ENCODE measurements around the gene HAUS5. TPM values are rescaled to one million over a fixed set of nuclear protein-coding genes. Genes with fewer than 3 reads are reported as not detected.

HAUS5 gene
- total RNA-seq, 1 donor from 2014 or later = 36.1 TPM

DNA sequence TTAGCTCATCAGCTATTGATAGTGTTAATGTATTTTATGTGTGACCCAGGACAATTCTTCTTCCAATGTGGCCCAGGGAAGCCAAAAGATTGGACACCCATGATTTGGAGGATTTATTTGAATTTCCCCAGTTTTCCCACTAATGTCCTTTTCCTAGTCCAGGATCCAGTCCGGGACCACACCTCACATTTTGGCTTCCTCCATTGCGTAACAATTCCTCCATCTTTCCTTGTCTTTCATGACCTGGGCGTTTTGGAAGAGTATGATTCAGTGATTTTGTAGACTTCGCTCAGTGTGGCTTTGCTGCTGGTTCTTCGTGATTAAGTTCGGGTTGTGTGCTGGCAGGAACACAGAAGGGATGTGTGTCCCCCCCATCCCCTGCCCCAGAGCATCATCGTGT lies 45.8 kb upstream of the HAUS5 start:
- intact Hi-C loops (cut with micrococcal nuclease) = no loop called here
- POLR2A ChIA-PET = no interaction called here
- no peaks in the 10 kb centered on the region for H3K4me1 Mint-ChIP-seq
- CTCF ChIA-PET = no interaction called here
- DNase-seq (no peak), ATAC-seq (ENCODE audit: low read depth) (no peak)
- peaks cover 44% of the 10 kb centered on the region for H3K27me3 Mint-ChIP-seq
- no peak overlapping the region for H3K27ac Mint-ChIP-seq
- no peak overlapping the region for H3K4me3 Mint-ChIP-seq
- TF ChIP-seq, protein P1, sequence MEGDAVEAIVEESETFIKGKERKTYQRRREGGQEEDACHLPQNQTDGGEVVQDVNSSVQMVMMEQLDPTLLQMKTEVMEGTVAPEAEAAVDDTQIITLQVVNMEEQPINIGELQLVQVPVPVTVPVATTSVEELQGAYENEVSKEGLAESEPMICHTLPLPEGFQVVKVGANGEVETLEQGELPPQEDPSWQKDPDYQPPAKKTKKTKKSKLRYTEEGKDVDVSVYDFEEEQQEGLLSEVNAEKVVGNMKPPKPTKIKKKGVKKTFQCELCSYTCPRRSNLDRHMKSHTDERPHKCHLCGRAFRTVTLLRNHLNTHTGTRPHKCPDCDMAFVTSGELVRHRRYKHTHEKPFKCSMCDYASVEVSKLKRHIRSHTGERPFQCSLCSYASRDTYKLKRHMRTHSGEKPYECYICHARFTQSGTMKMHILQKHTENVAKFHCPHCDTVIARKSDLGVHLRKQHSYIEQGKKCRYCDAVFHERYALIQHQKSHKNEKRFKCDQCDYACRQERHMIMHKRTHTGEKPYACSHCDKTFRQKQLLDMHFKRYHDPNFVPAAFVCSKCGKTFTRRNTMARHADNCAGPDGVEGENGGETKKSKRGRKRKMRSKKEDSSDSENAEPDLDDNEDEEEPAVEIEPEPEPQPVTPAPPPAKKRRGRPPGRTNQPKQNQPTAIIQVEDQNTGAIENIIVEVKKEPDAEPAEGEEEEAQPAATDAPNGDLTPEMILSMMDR (IDR thresholded peaks at IDR 0.05) = no peak
- H3K9me3 Mint-ChIP-seq = no peaks in the 10 kb centered on the region
- H3K36me3 Mint-ChIP-seq (ENCODE audit: low read depth) = no peaks in the 10 kb centered on the region

DNA sequence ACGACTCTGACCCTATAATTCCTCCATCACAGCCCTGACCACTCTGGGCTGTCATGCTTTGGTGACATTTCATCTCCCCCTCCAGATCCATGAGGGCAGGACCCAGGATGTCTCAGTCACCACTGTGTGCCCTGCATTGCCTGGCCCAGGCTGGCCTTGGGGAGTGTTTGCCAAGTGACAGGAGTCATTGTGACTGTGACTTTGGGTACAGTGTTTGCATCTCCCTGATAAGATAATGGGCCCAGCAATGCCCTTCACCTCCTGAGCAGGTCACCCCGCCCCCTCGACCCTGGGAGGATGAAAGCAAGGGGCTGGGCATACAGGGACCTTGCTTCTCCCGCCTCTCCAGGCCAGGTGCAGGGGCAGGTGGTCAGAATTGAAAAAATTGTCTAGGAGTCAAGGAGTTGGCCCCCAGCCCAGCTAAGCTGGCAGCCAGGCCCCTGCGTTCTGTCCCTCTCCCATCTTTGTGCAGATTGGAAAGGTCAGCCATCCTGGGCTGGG lies 43.2 kb upstream of the HAUS5 start:
- POLR2A ChIA-PET = no interaction called here
- Mint-ChIP-seq H3K36me3 (ENCODE audit: low read depth) (no peaks in the 10 kb centered on the region), H3K27me3 (peaks cover 31% of the 10 kb centered on the region), H3K27ac (no peak overlapping the region), H3K4me3 (no peak overlapping the region), H3K9me3 (peaks cover 2% of the 10 kb centered on the region), H3K4me1 (no peaks in the 10 kb centered on the region)
- intact Hi-C loops (cut with micrococcal nuclease) = no loop called here
- ATAC-seq (ENCODE audit: low read depth) = no peak
- DNase-seq = no peak
- TF ChIP-seq, protein P1 (IDR thresholded peaks at IDR 0.05) = no peak
- CTCF ChIA-PET = no interaction called here

DNA sequence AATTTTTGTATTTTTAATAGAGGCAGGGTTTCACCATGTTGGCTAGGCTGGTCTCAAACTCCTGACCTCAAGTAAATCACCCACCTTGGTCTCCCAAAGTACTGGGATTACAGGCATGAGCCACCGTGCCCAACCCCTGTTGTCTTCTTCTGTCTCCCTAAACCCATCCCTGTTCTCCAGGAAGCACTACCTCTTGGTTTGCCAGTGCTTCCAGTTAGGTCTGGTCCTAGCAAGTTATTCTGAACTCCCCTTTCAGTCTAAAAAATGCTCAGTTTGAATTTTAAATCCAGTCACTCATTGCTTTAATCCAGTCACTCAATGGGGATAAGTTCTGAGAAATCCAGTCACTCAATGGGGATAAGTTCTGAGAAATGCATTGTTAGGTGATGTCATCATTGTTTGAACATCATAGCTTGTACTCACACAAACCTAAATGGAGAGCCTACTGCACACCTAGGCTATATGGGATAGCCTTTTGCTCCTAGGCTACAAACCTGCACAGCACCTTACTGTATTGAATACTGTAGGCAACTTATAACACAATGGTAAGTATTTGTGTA lies 41.0 kb upstream of the HAUS5 start:
- POLR2A ChIA-PET = no interaction called here
- DNase-seq = no peak
- H3K9me3 Mint-ChIP-seq = peaks cover 12% of the 10 kb centered on the region
- no peak overlapping the region for H3K4me3 Mint-ChIP-seq
- H3K36me3 Mint-ChIP-seq (ENCODE audit: low read depth) = no peaks in the 10 kb centered on the region
- intact Hi-C loops (cut with micrococcal nuclease) = no loop called here
- ATAC-seq (ENCODE audit: low read depth) = no peak
- no peaks in the 10 kb centered on the region for H3K4me1 Mint-ChIP-seq
- TF ChIP-seq, protein P1 (IDR thresholded peaks at IDR 0.05) = no peak
- peaks cover 26% of the 10 kb centered on the region for H3K27me3 Mint-ChIP-seq
- H3K27ac Mint-ChIP-seq = no peak overlapping the region
- CTCF ChIA-PET = no interaction called here

DNA sequence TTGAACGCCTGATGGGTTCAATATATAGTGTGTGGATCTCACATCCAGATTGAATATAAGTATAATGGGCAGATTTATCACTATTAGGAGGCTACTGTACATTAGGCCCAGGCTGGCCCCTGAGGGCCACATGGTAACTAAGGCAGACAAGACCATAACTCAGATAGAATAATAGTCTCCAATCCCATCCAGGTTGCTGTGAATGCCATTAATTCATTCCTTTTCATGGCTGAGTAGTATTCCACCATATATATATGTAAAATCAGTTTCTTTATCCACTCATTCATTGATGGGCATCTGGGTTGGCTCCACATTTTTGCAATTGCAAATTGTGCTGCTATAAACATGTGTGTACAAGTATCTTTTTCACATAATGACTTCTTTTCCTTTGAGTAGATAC lies 34.6 kb upstream of the HAUS5 start:
- Mint-ChIP-seq H3K27me3 (peaks cover 12% of the 10 kb centered on the region), H3K4me1 (no peaks in the 10 kb centered on the region), H3K27ac (no peak overlapping the region), H3K9me3 (peaks cover 21% of the 10 kb centered on the region), H3K36me3 (ENCODE audit: low read depth) (peaks cover 7% of the 10 kb centered on the region), H3K4me3 (no peak overlapping the region)
- DNase-seq (no peak), ATAC-seq (ENCODE audit: low read depth) (no peak)
- CTCF ChIA-PET = no interaction called here
- TF ChIP-seq, protein P1 (IDR thresholded peaks at IDR 0.05) = no peak
- intact Hi-C loops (cut with micrococcal nuclease) = no loop called here
- POLR2A ChIA-PET = no interaction called here

DNA sequence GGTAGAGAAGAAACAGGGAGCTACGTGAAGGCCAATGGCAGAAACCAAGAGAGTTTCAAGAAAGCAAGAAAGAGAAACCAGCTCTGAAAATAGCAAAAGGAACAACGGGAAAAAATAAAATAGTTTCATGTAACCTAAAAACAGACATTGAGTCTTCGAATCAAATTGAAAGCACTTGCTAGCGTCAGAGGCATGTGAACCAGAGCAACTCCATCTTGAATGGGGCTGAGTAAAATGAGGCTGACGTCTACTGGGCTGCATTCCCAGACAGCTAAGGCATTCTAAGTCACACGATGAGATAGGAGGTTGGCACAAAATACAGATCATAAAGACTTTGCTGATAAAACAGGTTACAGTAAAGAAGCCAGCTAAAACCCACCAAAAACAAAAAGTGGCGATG lies 33.8 kb upstream of the HAUS5 start:
- DNase-seq (no peak), ATAC-seq (ENCODE audit: low read depth) (no peak)
- peaks cover 12% of the 10 kb centered on the region for H3K27me3 Mint-ChIP-seq
- H3K4me3 Mint-ChIP-seq = no peak overlapping the region
- H3K27ac Mint-ChIP-seq = no peak overlapping the region
- H3K4me1 Mint-ChIP-seq = no peaks in the 10 kb centered on the region
- H3K36me3 Mint-ChIP-seq (ENCODE audit: low read depth) = peaks cover 7% of the 10 kb centered on the region
- TF ChIP-seq, protein P1 (IDR thresholded peaks at IDR 0.05) = no peak
- intact Hi-C loops (cut with micrococcal nuclease) = no loop called here
- ChIA-PET POLR2A (no interaction called here), CTCF (no interaction called here)
- peaks cover 21% of the 10 kb centered on the region for H3K9me3 Mint-ChIP-seq

All from activated B cell treated with CpG ODN at 0.5 μM for 24 hours (primary cell).